Smooth muscle cell of trachea (primary cell): Measurements from ENCODE around the gene MTARC2. TPM values are rescaled to one million over a fixed set of nuclear protein-coding genes. Genes with fewer than 3 reads are reported as not detected.

ENCODE experiments used
- total RNA-seq: library from RNA; depleted of rRNA; stranded (reverse); fragments of >200 nt; gene quantifications from 2 replicates; pipeline ENCODE4 v1.2.1, GENCODE V29; 2014

MTARC2 gene
- total RNA-seq: 6.1 and 14.2 TPM in 2 replicates

DNA sequence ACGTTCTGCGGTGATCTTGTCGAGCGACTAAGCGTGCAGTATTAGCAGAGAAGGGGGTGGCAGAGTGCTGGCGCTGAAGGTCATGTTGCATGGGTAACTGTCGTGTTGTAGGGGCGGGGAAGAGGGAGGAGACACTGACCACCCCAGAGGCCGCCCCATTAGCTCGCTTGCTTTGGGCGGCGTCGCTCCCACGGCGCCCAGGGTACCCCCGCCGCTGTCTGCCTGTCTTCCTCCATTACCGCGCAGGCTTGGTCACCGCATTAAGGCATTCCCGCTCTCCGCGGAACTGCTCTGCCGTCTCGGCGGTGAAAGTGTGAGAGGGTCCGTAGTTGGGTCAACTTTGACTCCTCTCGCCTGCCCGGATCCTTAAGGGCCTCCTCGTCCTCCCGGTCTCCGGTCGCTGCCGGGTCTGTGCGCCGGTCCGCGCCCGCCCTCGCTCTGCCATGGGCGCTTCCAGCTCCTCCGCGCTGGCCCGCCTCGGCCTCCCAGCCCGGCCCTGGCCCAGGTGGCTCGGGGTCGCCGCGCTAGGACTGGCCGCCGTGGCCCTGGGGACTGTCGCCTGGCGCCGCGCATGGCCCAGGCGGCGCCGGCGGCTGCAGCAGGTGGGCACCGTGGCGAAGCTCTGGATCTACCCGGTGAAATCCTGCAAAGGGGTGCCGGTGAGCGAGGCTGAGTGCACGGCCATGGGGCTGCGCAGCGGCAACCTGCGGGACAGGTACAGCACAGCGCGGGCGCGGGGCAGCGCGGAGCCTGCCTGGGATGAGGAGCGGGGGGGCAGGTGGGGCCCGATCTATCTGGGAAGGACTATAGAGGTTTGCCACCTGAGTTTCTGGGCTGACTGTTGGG is at the start of gene MTARC2:
TSS of gene MTARC2 (plus strand) at position 234 of the 846 bp plus-strand sequence. CDS start at position 444, 210 bp downstream.

GRCh38 chr1:220786337-220787068 is 38.4 kb downstream of the MTARC2 start, which contains the start of gene MTARC1:
Gene MTARC1, plus strand, starts transcription at chr1:220786913. Its CDS starts 32 bp downstream, at chr1:220786945.

Other genes with a start within 250 kb of the MTARC2 start
- 0.17 and 0.29 TPM in 2 replicates for gene MARK1, start 220.2 kb upstream of the MTARC2 start, total RNA-seq
- gene C1orf115, start 58.0 kb upstream of the MTARC2 start, total RNA-seq: 0.50 and 0.87 TPM in 2 replicates
- gene MTARC1, start 38.6 kb downstream of the MTARC2 start, total RNA-seq: 1.2 and 3.0 TPM in 2 replicates
- 2.6 and 8.9 TPM in 2 replicates for gene HLX, start 131.1 kb downstream of the MTARC2 start, total RNA-seq